GM18868 (cell line): ENCODE measurements around the gene SDHAF1.
"Not testable (repeated sequence)": the region's sequence is repeated elsewhere in the genome, so short reads cannot be mapped to it uniquely, and the experiment has no call there.

Experiments
- ATAC-seq: cut with Tn5 transposase; IDR thresholded peaks from one replicate; pipeline ENCODE4 v1.9.1; 2021; ENCODE audit warnings: mild to moderate bottlenecking, moderate library complexity; ENCODE audit not compliant: unreplicated experiment

SDHAF1 gene, protein sequence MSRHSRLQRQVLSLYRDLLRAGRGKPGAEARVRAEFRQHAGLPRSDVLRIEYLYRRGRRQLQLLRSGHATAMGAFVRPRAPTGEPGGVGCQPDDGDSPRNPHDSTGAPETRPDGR

DNA sequence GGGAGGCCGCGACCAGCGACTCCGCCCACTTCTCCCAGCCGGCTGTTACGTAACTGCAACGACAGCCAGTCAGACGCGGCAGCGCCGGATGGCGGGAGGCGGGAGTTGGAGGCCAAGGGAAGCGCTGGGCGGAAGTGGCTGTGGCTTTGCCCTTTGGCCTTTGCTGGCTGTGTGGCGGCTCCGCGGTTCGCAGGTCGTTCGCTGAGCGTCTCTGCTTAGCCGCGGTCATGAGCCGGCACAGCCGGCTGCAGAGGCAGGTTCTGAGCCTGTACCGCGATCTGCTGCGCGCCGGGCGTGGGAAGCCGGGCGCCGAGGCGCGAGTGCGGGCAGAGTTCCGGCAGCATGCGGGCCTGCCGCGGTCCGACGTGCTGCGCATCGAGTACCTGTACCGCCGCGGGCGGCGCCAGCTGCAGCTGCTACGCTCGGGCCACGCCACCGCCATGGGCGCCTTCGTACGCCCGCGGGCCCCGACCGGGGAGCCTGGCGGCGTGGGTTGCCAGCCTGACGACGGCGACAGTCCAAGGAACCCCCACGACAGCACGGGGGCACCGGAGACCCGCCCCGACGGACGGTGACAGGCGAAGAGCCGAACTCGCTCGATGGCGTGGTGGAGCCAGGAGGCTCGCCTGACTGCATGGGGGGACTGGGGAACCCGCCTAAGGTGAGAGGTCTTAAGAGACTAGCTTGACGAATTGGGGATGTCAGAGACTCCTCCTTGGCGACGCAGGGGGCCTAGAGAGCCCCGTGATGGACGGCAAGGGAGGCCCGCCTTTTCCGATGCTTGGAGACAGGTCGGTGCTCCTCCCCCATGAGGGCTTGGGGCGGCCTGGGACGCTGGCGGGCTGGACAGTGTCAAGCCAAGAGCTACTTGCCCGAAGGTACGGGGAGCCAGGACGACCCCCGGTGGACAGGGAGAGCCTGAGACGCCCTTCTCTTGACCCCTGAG, at the start of gene SDHAF1:
Gene SDHAF1, plus strand, starts transcription at position 141 of the 946 bp plus-strand sequence. Its CDS starts 87 bp downstream, at position 228.
- peak; percentile 84 for ATAC-seq

DNA sequence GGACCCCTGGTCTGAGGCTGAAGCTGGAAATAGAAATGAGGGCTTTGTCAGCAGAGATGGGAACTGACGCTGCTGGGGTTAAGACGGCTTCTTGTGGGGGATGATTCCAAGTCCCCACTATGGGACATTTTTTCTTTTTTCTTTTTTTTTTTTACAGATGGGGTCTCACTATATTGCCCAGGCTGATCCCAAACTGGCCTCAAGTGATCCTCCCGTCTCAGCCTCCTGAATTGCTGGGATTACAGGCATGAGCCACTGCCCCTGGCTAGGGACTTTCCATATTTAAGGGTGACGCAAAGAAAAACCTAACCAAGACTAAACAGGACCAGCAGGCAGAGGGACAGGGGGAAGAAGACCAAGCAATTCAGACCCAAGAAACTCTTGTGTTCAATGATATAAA, 48.8 kb upstream of the SDHAF1 start:
- ATAC-seq = no peak

DNA sequence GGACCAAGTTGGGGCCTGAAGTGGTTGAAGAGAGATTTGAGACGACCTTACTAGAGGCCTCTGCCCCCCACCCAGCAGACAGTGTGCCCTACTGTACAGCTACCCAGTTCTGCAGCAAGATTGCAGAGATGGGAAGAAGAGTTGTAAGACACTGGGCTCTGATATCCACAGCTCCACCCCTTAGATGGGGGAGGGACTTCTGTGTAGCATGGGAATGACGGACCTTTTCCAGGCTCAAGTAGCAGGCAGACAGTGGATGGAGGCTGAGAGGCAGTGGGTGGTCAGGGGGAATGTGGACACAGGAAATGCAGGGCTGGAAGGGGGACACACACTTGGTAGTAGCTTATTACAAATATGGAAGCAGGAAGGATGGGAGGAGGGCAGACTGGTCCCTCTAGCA, 45.9 kb upstream of the SDHAF1 start:
- ATAC-seq = no peak

DNA sequence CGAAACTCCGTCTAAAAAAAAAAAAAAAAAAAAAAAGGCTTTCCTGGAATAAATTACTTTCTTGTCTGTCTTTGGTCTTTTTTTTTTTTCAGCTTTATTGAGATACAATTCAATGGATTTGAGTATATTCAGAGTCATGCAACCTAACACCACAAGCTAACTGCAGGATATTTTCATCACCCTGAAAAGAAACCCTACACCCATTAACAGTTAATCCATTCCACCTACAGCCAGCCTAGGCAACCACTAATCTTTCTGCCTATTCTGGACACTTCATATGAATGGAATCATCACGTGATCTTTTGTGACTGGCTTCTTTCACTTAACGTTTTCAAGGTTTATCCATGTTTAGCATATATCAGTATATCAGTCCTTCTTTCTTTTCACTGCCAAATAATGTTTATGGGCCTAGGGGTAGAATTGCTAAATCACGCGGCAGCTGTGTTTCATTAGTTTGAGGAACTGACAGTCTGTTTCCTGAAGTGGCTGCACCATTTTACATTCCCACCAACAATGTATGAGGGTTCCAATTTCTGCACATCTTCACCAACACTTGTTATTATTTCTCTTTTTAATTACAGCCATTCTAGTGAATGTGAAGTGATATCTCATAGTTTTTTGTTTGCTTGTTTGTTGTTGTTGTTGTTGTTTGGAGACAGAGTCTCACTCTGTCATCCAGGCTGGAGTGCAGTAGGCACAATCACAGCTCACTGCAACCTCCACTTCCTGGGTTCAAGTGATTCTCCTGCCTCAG, 38.9 kb upstream of the SDHAF1 start:
- no peak for ATAC-seq

DNA sequence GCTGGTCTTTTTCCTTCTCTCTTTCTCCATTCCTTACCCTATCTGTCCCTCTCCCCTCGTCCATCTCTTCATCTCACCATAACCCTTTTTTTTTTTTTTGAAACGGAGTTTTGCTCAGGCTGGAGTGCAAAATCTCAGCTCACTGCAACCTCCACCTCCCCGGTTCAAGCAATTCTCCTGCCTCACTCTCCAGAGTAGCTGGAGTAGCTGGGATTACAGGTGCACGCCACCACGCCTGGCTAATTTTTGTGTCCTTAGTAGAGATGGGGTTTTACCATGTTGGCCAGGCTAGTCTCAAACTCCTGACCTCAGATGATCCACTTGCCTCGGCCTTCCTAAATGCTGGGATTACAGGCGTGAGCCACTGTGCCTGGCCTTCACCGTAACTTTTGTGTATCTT, 37.6 kb upstream of the SDHAF1 start:
- not testable (repeated sequence) for ATAC-seq

DNA sequence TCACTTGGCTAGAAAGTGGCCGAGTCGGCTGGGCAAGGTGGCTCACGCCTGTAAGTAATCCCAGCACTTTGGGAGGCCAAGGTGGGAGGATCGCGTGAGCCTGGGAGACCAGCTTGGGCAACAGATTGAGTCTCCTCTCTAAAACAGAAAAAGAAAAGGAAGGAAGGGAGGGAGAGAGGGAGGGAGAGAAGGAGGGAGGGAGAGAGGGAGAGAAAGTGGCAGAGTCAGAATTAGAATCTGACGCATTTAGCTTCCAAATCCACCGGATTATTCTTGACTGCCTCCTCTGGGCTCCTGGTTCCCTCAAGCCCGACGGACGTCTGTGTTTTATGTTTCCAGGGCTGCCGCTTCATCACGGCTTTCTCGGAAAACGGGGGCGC, 36.3 kb upstream of the SDHAF1 start:
- ATAC-seq = no peak

DNA sequence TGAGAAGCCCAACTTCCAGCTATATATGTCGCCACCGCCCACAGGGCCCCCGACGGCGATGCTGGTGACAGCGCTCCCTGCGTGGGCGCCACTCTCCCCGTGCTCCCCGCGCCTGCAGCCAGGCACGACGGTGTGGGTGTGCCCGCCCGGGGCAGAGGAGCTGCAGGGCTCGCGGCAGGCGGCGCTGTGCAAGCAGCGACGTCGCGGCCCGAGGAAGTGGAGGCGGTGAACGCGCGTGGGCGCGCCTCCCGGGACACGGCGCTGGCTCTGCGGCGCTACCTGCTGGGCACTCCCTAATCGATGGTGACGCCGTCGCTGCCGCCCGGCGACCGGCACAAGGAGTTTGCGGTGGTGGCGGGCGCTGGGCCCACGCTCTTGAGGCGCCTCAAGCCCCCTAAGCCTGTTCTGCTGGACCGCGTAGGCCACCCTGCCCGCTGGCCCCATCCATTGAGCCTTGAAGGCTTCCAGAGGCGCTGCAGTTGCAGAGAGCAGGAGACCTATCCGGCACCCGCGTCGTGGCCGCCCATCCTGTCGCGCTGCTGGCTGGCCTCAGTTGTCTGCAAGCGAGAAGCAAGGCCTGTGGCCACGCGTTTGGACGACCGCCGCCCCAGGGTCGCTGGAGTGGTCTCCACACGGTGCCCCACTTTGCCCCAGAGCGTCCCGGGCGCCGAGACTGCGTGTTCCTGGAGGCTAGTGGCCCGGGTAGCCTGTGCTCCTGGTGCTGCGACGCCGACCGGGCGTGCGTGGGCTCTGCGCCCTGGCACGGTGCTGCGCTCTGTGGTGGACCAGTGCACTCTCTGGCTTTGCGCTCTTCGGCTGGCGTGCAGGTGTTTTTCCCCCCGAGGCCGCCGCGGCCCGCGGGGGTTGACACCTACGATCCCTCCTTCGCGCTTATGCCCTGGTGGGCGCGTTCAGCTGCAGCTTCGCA, 35.7 kb upstream of the SDHAF1 start:
- ATAC-seq = no peak

DNA sequence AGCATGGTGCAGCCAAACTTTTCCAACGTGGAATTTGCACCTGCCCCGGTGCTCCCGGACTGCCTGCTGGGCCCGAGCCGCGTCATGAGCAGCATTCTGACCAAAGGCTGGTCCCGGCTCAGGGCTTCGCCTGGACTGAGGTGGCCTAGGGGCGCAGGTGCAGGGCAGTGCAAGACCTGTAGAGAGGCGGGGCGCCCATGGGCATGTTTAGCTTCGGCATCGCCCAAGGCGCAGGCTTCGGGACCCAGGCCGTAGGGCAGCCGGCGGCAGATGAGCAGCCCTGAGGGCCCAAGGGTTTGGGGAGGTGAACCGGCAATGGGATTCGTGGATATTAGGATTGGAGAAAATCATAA, 35.0 kb upstream of the SDHAF1 start:
- ATAC-seq = no peak

DNA sequence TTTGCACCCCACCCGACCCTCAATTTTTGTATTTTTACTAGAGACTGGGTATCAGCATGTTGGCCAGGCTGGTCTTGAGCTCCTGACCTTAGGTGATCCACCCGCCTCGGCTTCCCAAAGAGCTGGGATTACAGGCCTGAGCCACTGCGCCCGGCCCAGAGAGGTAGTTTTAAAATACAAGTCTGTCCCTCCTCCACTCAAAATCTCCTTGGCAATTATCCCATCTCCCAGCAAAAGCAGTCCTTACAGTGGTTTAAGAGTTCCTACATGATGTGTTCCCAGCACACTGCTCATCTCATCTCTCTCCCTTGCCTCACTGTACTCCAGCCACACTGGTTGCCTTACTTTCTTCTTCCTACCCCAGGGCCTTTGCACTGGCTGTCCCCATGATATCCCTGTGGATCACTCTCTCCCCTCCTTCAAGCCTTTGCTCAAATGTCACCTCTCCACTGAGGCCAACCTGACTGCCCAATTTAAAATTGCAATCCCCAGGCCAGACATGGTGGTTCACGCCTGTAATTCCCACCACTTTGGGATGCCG, 34.5 kb upstream of the SDHAF1 start:
- no peak for ATAC-seq

DNA sequence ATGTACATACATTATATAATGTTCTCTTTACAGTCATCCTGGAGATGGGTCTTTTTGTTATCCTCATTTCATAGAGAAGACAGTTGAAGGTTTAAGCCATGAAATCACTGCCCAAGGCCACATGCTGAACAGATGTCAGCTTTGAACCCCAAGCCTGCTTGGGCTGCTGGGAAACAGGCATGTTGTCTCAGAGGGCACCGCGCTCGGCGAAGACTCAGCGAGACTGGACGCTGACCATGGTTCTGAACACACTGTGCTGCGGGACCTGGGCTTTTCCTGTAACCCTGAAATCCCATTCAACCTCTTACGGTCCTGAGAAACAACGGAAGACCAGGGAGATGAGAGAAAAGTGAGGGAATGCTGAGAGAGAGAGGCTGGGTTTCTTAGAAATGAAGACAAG, 31.5 kb upstream of the SDHAF1 start:
- no peak for ATAC-seq

DNA sequence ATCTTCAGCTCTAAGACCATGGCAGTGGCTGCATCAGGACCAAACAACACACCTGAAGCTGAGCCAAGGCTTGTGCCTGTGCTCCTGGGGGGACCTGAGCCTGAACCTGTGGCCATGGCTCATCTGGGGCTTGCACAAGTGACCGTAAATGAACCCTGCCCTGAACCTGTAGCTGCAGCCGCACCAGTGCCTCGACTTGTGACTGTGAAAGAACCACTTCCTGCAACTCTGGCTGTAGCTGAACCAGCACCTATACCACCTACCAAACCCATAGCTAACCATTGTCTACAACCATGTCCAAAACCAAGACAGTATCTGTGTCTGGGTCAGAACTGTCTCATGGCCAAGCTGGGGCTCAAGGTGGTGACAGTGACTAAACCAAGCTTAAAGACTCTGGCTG, 28.2 kb upstream of the SDHAF1 start:
- no peak for ATAC-seq

DNA sequence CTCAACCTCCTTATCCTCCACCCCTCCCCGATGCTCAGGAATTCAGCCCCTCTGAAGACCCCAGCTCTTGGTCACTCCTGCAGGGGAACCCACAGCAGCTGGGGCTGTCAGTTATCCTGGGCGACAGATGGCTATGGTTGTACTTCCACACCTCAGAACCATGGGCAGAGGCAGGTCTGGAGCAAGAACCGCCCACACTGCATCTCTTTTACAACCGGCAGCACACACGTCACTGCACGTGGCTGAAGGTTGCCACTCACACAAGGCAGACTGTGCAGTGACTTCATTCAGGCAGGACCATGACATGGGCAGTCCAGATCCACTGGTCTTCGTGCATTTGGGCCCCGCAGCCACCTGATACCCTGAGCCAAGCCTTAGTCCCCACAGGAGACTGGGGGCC, 21.5 kb upstream of the SDHAF1 start:
- ATAC-seq = no peak

DNA sequence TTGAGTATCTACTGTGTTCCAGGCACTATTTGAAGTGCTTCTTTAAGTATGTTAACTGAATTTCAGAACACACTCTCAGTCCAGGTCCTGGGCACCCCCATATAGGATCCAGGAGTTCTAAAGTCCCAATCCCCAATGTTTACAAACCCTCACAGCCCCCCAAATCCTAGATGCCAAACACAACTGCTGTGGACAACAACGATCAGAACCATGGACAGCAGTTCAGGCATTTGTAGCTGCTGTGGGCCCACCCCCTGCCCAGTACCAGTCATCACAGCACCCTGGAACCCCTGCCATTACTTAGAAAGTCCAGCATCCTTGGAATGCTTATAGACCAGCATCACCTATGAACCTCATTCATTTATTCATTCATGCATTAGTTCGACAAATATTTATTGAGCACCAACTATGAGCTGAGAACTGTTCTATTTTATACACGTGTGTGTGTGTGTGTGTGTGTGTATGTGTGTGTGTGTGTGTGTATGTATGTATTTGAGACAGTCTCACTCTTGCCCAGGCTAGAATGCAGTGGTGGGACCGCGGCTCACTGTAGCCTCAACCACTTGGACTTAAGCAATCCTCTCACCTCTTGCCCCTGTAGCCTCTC, 19.3 kb upstream of the SDHAF1 start:
- no peak for ATAC-seq

DNA sequence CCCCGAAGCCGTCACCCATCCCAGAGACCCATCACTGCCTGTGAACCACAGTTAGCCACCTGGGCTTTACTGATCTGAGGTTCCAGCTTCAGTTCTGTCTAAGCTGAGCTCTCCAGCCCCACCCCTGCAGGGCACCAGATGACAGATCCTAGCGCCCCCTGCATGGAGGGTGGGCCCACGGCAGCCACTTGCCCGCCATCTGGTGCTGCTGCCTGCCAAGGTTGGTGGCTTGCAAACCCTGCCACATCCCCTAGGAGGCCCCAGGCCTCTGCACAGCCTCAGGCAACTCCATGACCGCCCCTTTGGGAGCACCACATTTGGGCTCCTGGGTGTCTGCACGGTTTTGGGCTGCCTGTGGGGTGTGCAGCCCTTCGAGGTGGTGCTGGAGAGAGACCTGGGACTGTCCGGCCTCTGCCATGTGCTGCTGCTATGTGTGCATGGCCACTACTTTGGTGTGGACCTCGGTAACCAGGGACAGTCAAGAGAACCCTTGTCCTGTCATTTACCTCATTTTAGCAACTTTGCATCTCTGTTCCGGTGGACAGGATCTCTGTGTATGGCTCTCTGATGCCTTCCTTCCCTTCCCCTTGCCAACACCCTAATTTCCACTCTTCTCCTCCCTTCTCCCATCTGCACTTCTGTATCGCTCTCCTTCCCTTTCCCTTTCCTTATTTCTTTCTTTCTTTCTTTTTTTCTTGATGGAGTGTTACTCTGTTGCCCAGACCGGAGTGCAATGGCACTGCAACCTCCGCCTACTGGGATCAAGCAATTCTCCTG, 17.4 kb upstream of the SDHAF1 start:
- ATAC-seq = no peak

DNA sequence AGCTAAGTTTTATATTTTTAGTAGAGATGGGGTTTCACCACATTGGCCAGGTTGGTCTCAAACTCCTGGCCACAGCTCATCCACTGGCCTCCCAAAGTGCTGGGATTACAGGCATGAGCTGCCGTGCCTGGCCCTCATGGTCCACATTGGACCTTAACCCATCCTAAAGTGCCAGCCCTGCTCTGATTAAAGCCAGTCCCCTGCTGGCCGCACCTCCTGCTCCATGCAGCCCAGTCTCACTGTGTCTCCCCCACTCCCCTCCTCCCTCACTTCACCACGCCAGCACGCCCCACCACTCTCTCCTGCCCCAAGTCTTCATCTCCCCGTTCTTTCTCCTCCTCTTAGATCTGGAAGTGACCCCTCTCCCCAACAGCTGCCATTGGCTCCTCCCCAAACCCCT, 16.7 kb upstream of the SDHAF1 start:
- ATAC-seq = no peak

DNA sequence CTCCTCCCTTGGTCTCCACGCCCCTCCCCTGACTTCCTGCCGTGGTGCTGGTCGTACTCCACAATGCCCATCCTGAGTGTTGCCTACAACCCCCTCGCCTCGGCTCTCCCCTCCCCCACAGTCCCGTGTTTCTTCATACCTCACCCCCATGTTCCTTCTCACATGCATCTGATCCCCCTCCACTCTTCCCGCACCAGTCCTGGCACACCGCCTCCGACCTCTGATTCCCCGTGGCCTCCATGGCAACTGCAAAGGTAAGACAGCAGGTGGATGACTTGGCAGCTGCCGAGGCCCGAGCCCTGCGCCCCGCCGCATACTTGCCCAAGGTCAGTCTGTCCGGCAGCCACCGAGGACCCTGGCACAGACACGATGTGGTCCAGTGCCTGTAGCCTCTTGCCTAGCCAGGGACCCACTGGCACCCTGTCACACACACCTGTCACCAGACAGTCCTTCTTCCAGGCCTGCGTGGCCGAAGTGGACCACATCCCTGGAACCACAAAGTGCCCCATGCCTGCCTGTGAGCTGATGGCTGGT, 16.1 kb upstream of the SDHAF1 start:
- no peak for ATAC-seq

DNA sequence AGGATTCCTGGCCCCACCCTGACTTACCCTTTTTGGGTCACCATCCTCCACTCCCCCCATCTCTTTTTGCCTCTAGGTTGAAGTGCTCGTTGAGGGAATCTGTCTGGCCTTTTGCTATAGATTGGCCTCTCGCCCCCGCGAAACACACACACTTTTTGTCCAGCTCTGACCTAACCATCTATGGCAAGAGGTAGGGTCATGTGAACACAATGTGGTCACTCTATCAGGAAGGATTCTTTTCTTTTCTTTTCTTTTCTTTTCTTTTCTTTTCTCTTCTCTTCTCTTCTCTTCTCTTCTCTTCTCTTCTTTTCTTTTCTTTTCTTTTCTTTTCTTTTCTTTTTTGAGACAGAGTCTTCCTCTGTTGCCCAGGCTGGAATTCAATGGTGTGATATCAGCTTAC, 14.0 kb upstream of the SDHAF1 start:
- ATAC-seq = not testable (repeated sequence)

DNA sequence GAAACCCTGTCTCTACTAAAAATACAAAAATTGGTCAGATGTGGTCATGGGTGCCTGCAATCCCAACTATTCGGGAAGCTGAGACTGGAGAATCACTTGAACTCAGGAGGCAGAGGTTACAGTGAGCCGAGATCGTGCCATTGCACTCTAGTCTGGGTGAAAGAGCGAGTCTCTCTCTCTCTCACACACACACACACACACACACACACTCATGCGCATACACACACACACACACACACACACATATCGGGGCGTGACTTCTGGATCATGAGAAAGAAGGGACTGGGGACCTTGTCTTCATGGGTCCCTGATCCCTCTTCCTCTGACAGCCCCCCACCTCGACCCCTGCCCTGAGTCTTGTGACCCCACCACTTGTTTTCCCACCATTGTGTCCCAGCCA, 11.8 kb upstream of the SDHAF1 start:
- ATAC-seq = no peak

DNA sequence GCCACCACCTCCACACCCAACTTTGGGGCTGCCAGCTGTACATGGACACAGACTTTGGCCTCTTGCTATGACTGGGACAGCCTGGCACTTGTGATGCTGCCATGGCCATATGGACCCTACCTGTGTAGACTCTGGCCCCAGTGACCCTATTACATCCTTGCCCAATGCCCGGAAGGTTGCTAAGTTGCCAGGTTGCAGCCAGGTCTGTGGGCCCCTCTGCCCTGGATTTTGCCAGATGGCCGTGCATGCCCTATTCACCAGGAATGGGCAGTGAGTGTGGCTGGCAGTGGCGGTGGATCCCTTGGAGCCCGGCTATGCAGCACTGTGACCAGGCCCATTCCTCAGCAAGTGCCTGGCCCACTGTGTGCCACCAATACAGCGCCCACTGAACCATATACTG, 8.9 kb upstream of the SDHAF1 start:
- no peak for ATAC-seq
